ENCODE results near the gene OOSP1. TPM values are rescaled to one million over a fixed set of nuclear protein-coding genes. Genes with fewer than 3 reads are reported as not detected.

Gene OOSP1
- total RNA-seq, 2 donors from 2014 or later = not detected

DNA sequence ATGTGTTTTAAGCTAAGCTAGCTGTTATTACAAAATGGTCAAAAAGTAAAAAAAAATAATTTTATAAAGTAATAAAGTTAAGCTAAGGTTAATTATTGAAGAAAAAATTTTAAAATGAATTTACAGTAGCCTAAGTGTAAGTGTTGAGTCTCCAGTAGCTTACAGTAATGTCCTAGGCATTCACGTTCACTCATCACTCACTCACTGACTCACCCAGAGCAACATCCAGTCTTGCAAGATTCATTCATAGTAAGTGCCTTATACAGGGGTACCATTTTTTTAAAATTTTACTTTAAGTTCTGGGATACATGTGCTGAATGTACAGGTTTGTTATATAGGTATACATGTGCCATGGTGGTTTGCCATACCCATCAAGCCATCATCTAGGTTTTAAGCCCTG is 67.1 kb downstream of the OOSP1 start:
- intact Hi-C loops (cut with DNase I) = no loop called here
- DNase-seq (ENCODE audit: low spot score) = no peak

Other genes starting within 250 kb of the OOSP1 start
- not detected for gene OR10V1, start 224.6 kb upstream of the OOSP1 start, total RNA-seq
- gene STX3, start 183.1 kb upstream of the OOSP1 start, total RNA-seq = 10 to 100 TPM; 13.5 to 19.6 TPM
- gene MRPL16, start 127.7 kb upstream of the OOSP1 start, total RNA-seq = 10 to 100 TPM; 25.5 to 29.8 TPM
- not detected for gene CBLIF, start 92.9 kb upstream of the OOSP1 start, total RNA-seq
- not detected for gene TCN1, start 71.9 kb upstream of the OOSP1 start, total RNA-seq
- gene OOSP3, start 59.6 kb upstream of the OOSP1 start, total RNA-seq = not detected
- gene OOSP4A, start 25.6 kb downstream of the OOSP1 start, total RNA-seq = not detected
- not detected for gene OOSP4B, start 78.7 kb downstream of the OOSP1 start, total RNA-seq
- not detected for gene OOSP2, start 102.0 kb downstream of the OOSP1 start, total RNA-seq
- not detected for gene MS4A3, start 118.2 kb downstream of the OOSP1 start, total RNA-seq
- 1 to 10 TPM; 1.2 to 1.4 TPM for gene MS4A2, start 150.2 kb downstream of the OOSP1 start, total RNA-seq
- gene MS4A6A, start 244.7 kb downstream of the OOSP1 start, total RNA-seq = 100 to 1,000 TPM in 1 of 2 donors, 10 to 100 TPM in 1; 50.3 to 190 TPM

Measured in posterior vena cava (tissue), 2 donors.